Spleen (tissue), 11 donors: Measurements from ENCODE around the gene PRPF19. TPM values are rescaled to one million over a fixed set of nuclear protein-coding genes. Genes with fewer than 3 reads are reported as not detected.
A peak's percentile ranks its signal among the peaks of the same experiment; 100 is the strongest.

Experiments used
- DNase-seq: peaks from one replicate; pipeline ENCODE4 v3.0.0-alpha.2; 2020
- H3K27ac ChIP-seq, 8 donors: fragments of 200-600 bp; sonication (generic) in 7 of 8; 1 replicate in 4 of 8; 2 replicates in 4 of 8; pipeline versions ENCODE4 v1.5.0 to v1.8.0; 2016 to 2021; ENCODE audit warnings: inconsistent platforms in 4 of 8, mild to moderate bottlenecking in 4 of 8, moderate library complexity in 1 of 8
- H3K27me3 ChIP-seq, 7 donors: fragments of 200-600 bp; sonication (generic) in 6 of 7; replicated peaks in 1 of 7; 1 replicate in 4 of 7; 2 replicates in 3 of 7; pipeline versions ENCODE4 v1.5.0 to v1.8.0; 2016 to 2021; ENCODE audit warnings: inconsistent platforms in 3 of 7, mild to moderate bottlenecking in 1 of 7
- H3K36me3 ChIP-seq, 6 donors: fragments of 200-600 bp; sonication (generic) in 5 of 6; 1 replicate in 4 of 6; 2 replicates in 2 of 6; pipeline versions ENCODE4 v1.5.0 to v1.8.0; 2016 to 2021; ENCODE audit warnings: inconsistent platforms in 2 of 6
- H3K4me1 ChIP-seq, 6 donors: fragments of 200-600 bp; sonication (generic) in 5 of 6; 1 replicate in 3 of 6; 2 replicates in 3 of 6; pipeline versions ENCODE4 v1.5.0 to v1.8.0; 2016 to 2021; ENCODE audit warnings: inconsistent platforms in 3 of 6
- H3K4me3 ChIP-seq, 8 donors: fragments of 200-600 bp; sonication (generic) in 7 of 8; 1 replicate in 4 of 8; 2 replicates in 4 of 8; pipeline versions ENCODE4 v1.5.0 to v1.8.0; 2016 to 2021; ENCODE audit warnings: inconsistent platforms in 4 of 8, mild to moderate bottlenecking in 4 of 8, moderate library complexity in 2 of 8
- H3K9me3 ChIP-seq, 8 donors: fragments of 200-600 bp; sonication (generic) in 7 of 8; 1 replicate in 4 of 8; 2 replicates in 4 of 8; pipeline versions ENCODE4 v1.5.0 to v1.8.0; 2016 to 2021; ENCODE audit warnings: inconsistent platforms in 4 of 8
- POLR2A ChIP-seq, 3 donors: fragments of 450-650 bp; IDR thresholded peaks; one replicate each; pipeline ENCODE4 v1.5.1; 2017; ENCODE audit warnings: antibody characterized with exemption in 3 of 3, mild to moderate bottlenecking in 1 of 3
- POLR2AphosphoS5 ChIP-seq, 3 donors: sonication (generic); formaldehyde crosslinking; IDR thresholded peaks; one replicate each; pipeline ENCODE4 v1.5.1; 2017; ENCODE audit warnings: antibody characterized with exemption in 3 of 3
- WGBS, 5 donors: extraction: QIAGEN DNeasy Blood & Tissue Kit in 3 of 5; methylation state at CpG; one replicate each; pipeline versions ENCODE4 v1.1.5 to v1.1.7; 2013 to 2018; 5-methylcytosine and 5-hydroxymethylcytosine counted together
- intact Hi-C: fragments of 100-400 bp; cut with DNase I; formaldehyde crosslinking; loops from one replicate; pipeline ENCODE4 v1.15.0; 2023; ENCODE audit warnings: low total_unique reads
- polyA plus RNA-seq, 3 donors: library from polyadenylated mRNA; stranded (reverse); fragments of 200-250 nt; gene quantifications; one replicate each; pipeline ENCODE4 v1.2.1, GENCODE V29; 2013
- total RNA-seq, 7 donors: library from RNA; depleted of rRNA in 3 of 7; stranded (reverse); fragments of >200 nt in 3 of 7; fragmentation: NEBNext Ultra II Directional in 4 of 7; extraction: Animal tissue kit (Norgen Biotek cat#: 25700) in 4 of 7; gene quantifications; one replicate each; pipeline versions ENCODE4 v1.1.0 to v1.2.1, GENCODE V29; 2016 to 2021
- TF ChIP-seq, protein P1 (sequence below), 11 experiments: fragments of 200-600 bp in 7 of 11; fragments of 450-650 bp in 4 of 11; sonication (generic) in 4 of 11; IDR thresholded peaks in 8 of 11; conservative IDR thresholded peaks in 3 of 11; 1 replicate in 7 of 11; 2 replicates in 4 of 11; pipeline versions ENCODE4 v1.4.0 to v1.8.0; 2016 to 2021; ENCODE audit warnings: antibody characterized with exemption in 11 of 11, inconsistent platforms in 4 of 11, mild to moderate bottlenecking in 1 of 11
- donor health status: healthy with polysubstance abuse.
- donor health status: DM: no; HTN: no; CAD: no; lungs with moderate emphysema.
- donor health status: DM: no; HTN: no; CAD: no.
- donor health status: Bipolar disorder and iron deficiency.
- donor health status: healthy.
- donor health status: DM: no; HTN: no; CAD: no.
- donor health status: DM: yes; HTN: yes; CAD: no.

The PRPF19 gene
- total and polyA plus RNA-seq, 10 donors, result 58.7 to 81.1 (median 70.1) TPM

DNA sequence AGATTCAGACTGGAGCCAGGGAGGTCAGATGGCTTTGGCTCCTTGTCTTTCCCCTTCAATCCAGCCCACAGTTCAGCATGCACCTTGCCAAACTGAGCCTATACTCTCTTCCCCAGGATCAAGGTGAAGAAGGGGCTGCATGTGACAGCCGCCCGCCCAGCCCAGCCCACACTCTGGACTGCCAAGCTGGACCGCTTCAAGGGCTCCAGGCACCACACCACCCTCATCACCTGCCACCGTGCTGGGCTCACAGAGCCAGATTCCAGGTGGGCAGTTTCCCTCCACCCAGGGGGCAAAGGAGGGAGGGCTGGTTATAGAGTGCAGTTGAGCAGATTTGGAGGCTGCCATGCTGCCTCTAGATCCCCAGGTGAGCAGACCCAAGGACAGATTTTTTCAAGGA is 24.0 kb upstream of the PRPF19 start:
- peaks cover 0 to 47% (median 28%) of the 10 kb centered on the region in 6 donors for H3K4me1 ChIP-seq
- 91 to 96% (median 93%) methylated on average over 4 of the region's 4 CpGs for WGBS, 5 donors
- H3K27ac ChIP-seq, result peak overlapping the region in 1 of 8 donors; percentile 78
- TF ChIP-seq POLR2AphosphoS5 (IDR thresholded peaks at IDR 0.05) (peak in 1 of 3 donors; percentile 14), POLR2A (IDR thresholded peaks at IDR 0.05) (no peak)
- TF ChIP-seq, protein P1, sequence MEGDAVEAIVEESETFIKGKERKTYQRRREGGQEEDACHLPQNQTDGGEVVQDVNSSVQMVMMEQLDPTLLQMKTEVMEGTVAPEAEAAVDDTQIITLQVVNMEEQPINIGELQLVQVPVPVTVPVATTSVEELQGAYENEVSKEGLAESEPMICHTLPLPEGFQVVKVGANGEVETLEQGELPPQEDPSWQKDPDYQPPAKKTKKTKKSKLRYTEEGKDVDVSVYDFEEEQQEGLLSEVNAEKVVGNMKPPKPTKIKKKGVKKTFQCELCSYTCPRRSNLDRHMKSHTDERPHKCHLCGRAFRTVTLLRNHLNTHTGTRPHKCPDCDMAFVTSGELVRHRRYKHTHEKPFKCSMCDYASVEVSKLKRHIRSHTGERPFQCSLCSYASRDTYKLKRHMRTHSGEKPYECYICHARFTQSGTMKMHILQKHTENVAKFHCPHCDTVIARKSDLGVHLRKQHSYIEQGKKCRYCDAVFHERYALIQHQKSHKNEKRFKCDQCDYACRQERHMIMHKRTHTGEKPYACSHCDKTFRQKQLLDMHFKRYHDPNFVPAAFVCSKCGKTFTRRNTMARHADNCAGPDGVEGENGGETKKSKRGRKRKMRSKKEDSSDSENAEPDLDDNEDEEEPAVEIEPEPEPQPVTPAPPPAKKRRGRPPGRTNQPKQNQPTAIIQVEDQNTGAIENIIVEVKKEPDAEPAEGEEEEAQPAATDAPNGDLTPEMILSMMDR (IDR thresholded peaks at IDR 0.05 in 8 of 11, conservative IDR thresholded peaks at IDR 0.05 in 3 of 11), result no peak
- H3K4me3 ChIP-seq, result no peak overlapping the region
- intact Hi-C loops, result no loop called here
- no peaks in the 10 kb centered on the region for H3K9me3 ChIP-seq
- H3K27me3 ChIP-seq, result peaks cover 0 to 14% (median 0%) of the 10 kb centered on the region in 7 donors
- no peaks in the 10 kb centered on the region for H3K36me3 ChIP-seq
- peak; percentile 65 for DNase-seq

DNA sequence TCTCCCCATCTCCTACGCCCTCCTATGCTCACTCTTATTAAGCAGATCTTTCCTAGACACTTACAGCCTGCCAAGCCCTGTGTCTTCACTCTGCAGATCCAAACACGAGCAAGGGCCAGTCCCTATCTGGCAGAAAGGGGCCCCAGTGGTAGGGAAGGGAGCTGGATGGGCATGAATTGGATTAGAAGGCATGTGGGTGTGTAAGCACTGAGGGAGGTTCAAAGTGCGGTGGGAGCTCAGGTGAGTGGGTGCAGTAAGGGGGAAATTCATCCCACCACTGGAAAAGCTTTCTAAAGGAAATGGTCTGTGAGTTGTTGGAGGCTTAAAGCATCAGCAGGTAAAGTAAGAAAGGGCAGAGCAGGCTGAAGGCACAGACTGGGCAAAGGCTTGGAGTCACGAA is 23.4 kb upstream of the PRPF19 start:
- intact Hi-C loops, result no loop called here
- Histone ChIP-seq H3K27me3 (peaks cover 0 to 21% (median 4%) of the 10 kb centered on the region in 7 donors), H3K4me3 (no peak overlapping the region), H3K9me3 (no peaks in the 10 kb centered on the region), H3K4me1 (peaks cover 2 to 53% (median 34%) of the 10 kb centered on the region in 6 donors), H3K27ac (no peak overlapping the region), H3K36me3 (no peaks in the 10 kb centered on the region)
- TF ChIP-seq POLR2A (IDR thresholded peaks at IDR 0.05), result no peak
- TF ChIP-seq, protein P1 (IDR thresholded peaks at IDR 0.05 in 8 of 11, conservative IDR thresholded peaks at IDR 0.05 in 3 of 11), result no peak
- TF ChIP-seq POLR2AphosphoS5 (IDR thresholded peaks at IDR 0.05), result no peak
- no peak for DNase-seq
- WGBS, 5 donors, result 81 to 89% (median 82%) methylated on average over 4 of the region's 4 CpGs

DNA sequence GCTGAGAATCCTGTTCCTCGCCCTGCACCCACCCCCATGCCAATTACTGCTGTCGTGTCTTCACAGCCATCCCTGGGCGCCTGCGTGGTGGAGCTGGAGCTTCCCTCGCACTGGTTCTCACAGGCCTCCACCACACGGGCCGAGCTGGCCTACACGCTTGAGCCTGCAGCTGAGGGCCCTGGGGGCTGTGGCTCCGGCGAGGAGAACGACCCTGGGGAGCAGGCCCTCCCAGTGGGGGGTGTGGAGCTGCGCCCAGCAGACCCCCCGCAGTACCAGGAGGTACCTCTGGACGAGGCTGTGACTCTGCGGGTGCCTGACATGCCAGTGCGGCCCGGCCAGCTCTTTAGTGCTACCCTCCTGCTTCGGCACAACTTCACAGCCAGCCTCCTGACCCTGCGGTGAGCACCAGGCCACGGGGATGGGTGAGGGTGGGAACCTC is 22.2 kb upstream of the PRPF19 start:
- intact Hi-C loops, result no loop called here
- peaks cover 0 to 2% (median 0%) of the 10 kb centered on the region in 6 donors for H3K36me3 ChIP-seq
- peak; percentile 73 for DNase-seq
- H3K4me3 ChIP-seq, result no peak overlapping the region
- TF ChIP-seq POLR2AphosphoS5 (IDR thresholded peaks at IDR 0.05), result peak in 1 of 3 donors; percentile 22
- TF ChIP-seq, protein P1 (IDR thresholded peaks at IDR 0.05 in 8 of 11, conservative IDR thresholded peaks at IDR 0.05 in 3 of 11), result no peak
- TF ChIP-seq POLR2A (IDR thresholded peaks at IDR 0.05), result no peak
- 86 to 97% (median 91%) methylated on average over 5 to 20 of the region's 20 CpGs for WGBS, 5 donors
- peaks cover 9 to 56% (median 42%) of the 10 kb centered on the region in 6 donors for H3K4me1 ChIP-seq
- H3K9me3 ChIP-seq, result no peaks in the 10 kb centered on the region
- peaks cover 0 to 32% (median 15%) of the 10 kb centered on the region in 7 donors for H3K27me3 ChIP-seq
- H3K27ac ChIP-seq, result no peak overlapping the region

DNA sequence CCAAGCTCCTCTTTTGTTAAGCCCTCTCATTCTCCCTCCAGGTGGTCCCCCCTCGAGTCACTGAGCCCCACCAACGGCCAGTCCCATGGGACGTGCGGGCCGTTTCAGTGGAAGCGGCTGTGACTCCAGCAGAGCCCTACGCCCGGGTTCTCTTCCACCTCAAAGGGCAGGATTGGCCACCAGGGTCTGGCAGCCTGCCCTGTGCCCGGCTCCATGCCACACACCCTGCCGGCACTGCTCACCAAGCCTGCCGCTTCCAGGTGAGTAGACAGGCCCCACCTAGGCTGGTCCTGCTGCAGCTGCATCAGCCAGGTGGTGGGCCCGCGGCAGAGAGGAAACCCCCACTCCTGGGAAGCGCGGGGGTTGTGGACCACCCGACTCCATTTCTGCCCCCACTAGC is 21.2 kb upstream of the PRPF19 start:
- H3K9me3 ChIP-seq, result no peaks in the 10 kb centered on the region
- intact Hi-C loops, result no loop called here
- TF ChIP-seq POLR2AphosphoS5 (IDR thresholded peaks at IDR 0.05) (no peak), POLR2A (IDR thresholded peaks at IDR 0.05) (no peak)
- TF ChIP-seq, protein P1 (IDR thresholded peaks at IDR 0.05 in 8 of 11, conservative IDR thresholded peaks at IDR 0.05 in 3 of 11), result no peak
- WGBS, 5 donors, result 85 to 89% (median 86%) methylated on average over 11 to 16 of the region's 16 CpGs
- no peak overlapping the region for H3K27ac ChIP-seq
- peak; percentile 70 for DNase-seq
- H3K36me3 ChIP-seq, result peaks cover 0 to 11% (median 6%) of the 10 kb centered on the region in 6 donors
- H3K4me3 ChIP-seq, result no peak overlapping the region
- H3K4me1 ChIP-seq, result peaks cover 9 to 53% (median 40%) of the 10 kb centered on the region in 6 donors
- H3K27me3 ChIP-seq, result peaks cover 0 to 35% (median 15%) of the 10 kb centered on the region in 7 donors
